ENCODE measurements around the gene SIRPA. TPM values are rescaled to one million over a fixed set of nuclear protein-coding genes. Genes with fewer than 3 reads are reported as not detected.

SIRPA gene
- total RNA-seq, 3 donors from 2014 or later (not counting 1 experiment from before 2014, with no cell fraction given): 1.3 to 7.5 (median 2.3) TPM

GRCh38 chr20:1863296-1863695 is 31.9 kb upstream of the SIRPA start:
- WGBS (ENCODE audit: insufficient coverage): 57% methylated on average over 1 of the region's 1 CpG
- no peak for DNase-seq
- Histone ChIP-seq H3K27me3 (ENCODE audit: control insufficient read depth, insufficient read depth, low read length) (no peaks in the 10 kb centered on the region), H3K4me3 (ENCODE audit: low read length) (no peak overlapping the region), H3K4me1 (ENCODE audit: control insufficient read depth, insufficient read depth, low read length) (no peaks in the 10 kb centered on the region), H3K9me3 (ENCODE audit: control insufficient read depth, insufficient read depth, low read length) (no peaks in the 10 kb centered on the region), H3K36me3 (ENCODE audit: control insufficient read depth, insufficient read depth, low read length) (no peaks in the 10 kb centered on the region), H3K27ac (ENCODE audit: low read length) (no peak overlapping the region)
- no peaks in the 10 kb centered on the region for H3K36me3 Mint-ChIP-seq
- intact Hi-C loops (cut with micrococcal nuclease): no loop called here
- H3K27ac Mint-ChIP-seq: no peak overlapping the region
- H3K4me1 Mint-ChIP-seq: no peaks in the 10 kb centered on the region
- H3K9me3 Mint-ChIP-seq: no peaks in the 10 kb centered on the region
- no peak for TF ChIP-seq CTCF (IDR thresholded peaks at IDR 0.05)
- peaks cover 6 to 20% of the 10 kb centered on the region in 2 donors for H3K27me3 Mint-ChIP-seq (ENCODE audit: low read depth in 2 of 2)
- H3K4me3 Mint-ChIP-seq: no peak overlapping the region
- no peak for ATAC-seq

GRCh38 chr20:1866834-1867233 is 28.4 kb upstream of the SIRPA start:
- TF ChIP-seq CTCF (IDR thresholded peaks at IDR 0.05): no peak
- intact Hi-C loops (cut with micrococcal nuclease): no loop called here
- H3K4me3 ChIP-seq (ENCODE audit: low read length): no peak overlapping the region
- no peak overlapping the region for H3K4me3 Mint-ChIP-seq
- 34% methylated on average over 3 of the region's 3 CpGs for WGBS (ENCODE audit: insufficient coverage)
- peaks cover 12% of the 10 kb centered on the region for H3K4me1 ChIP-seq (ENCODE audit: control insufficient read depth, insufficient read depth, low read length)
- no peaks in the 10 kb centered on the region for H3K36me3 ChIP-seq (ENCODE audit: control insufficient read depth, insufficient read depth, low read length)
- H3K9me3 ChIP-seq (ENCODE audit: control insufficient read depth, insufficient read depth, low read length): no peaks in the 10 kb centered on the region
- no peak overlapping the region for H3K27ac Mint-ChIP-seq
- H3K27ac ChIP-seq (ENCODE audit: low read length): no peak overlapping the region
- no peaks in the 10 kb centered on the region for H3K36me3 Mint-ChIP-seq
- no peaks in the 10 kb centered on the region for H3K27me3 ChIP-seq (ENCODE audit: control insufficient read depth, insufficient read depth, low read length)
- DNase-seq (no peak), ATAC-seq (no peak)
- no peaks in the 10 kb centered on the region for H3K9me3 Mint-ChIP-seq
- H3K4me1 Mint-ChIP-seq: no peaks in the 10 kb centered on the region
- H3K27me3 Mint-ChIP-seq (ENCODE audit: low read depth in 2 of 2): peaks cover 8 to 12% of the 10 kb centered on the region in 2 donors

- TF ChIP-seq CTCF (IDR thresholded peaks at IDR 0.05): no peak
- Mint-ChIP-seq H3K4me3 (no peak overlapping the region), H3K27ac (no peak overlapping the region), H3K9me3 (no peaks in the 10 kb centered on the region), H3K4me1 (no peaks in the 10 kb centered on the region), H3K27me3 (ENCODE audit: low read depth in 2 of 2) (peaks cover 8 to 12% of the 10 kb centered on the region in 2 donors), H3K36me3 (no peaks in the 10 kb centered on the region)
- intact Hi-C loops (cut with micrococcal nuclease): no loop called here
- Histone ChIP-seq H3K27me3 (ENCODE audit: control insufficient read depth, insufficient read depth, low read length) (no peaks in the 10 kb centered on the region), H3K9me3 (ENCODE audit: control insufficient read depth, insufficient read depth, low read length) (no peaks in the 10 kb centered on the region), H3K27ac (ENCODE audit: low read length) (no peak overlapping the region), H3K4me3 (ENCODE audit: low read length) (no peak overlapping the region), H3K4me1 (ENCODE audit: control insufficient read depth, insufficient read depth, low read length) (peaks cover 12% of the 10 kb centered on the region), H3K36me3 (ENCODE audit: control insufficient read depth, insufficient read depth, low read length) (no peaks in the 10 kb centered on the region)
- no peak for DNase-seq
- no peak for ATAC-seq
- WGBS (ENCODE audit: insufficient coverage): no CpG with 5 or more reads among the region's 3 CpGs
Measured at GRCh38 chr20:1867495-1868260, 27.5 kb upstream of the SIRPA start.

- 71% methylated on average over 3 of the region's 3 CpGs for WGBS (ENCODE audit: insufficient coverage)
- no peaks in the 10 kb centered on the region for H3K9me3 Mint-ChIP-seq
- no peak overlapping the region for H3K27ac ChIP-seq (ENCODE audit: low read length)
Measured at GRCh38 chr20:1868856-1869255, 26.4 kb upstream of the SIRPA start.

More at GRCh38 chr20:1868856-1869255, 26.4 kb upstream of the SIRPA start:
- DNase-seq: no peak
- no peaks in the 10 kb centered on the region for H3K27me3 ChIP-seq (ENCODE audit: control insufficient read depth, insufficient read depth, low read length)
- H3K4me1 ChIP-seq (ENCODE audit: control insufficient read depth, insufficient read depth, low read length): peaks cover 12% of the 10 kb centered on the region
- no peaks in the 10 kb centered on the region for H3K9me3 ChIP-seq (ENCODE audit: control insufficient read depth, insufficient read depth, low read length)
- H3K4me3 ChIP-seq (ENCODE audit: low read length): no peak overlapping the region
- intact Hi-C loops (cut with micrococcal nuclease): no loop called here
- Mint-ChIP-seq H3K27ac (no peak overlapping the region), H3K4me3 (no peak overlapping the region), H3K4me1 (no peaks in the 10 kb centered on the region), H3K36me3 (no peaks in the 10 kb centered on the region), H3K27me3 (ENCODE audit: low read depth in 2 of 2) (peaks cover 6 to 8% of the 10 kb centered on the region in 2 donors)
- ATAC-seq: no peak
- H3K36me3 ChIP-seq (ENCODE audit: control insufficient read depth, insufficient read depth, low read length): no peaks in the 10 kb centered on the region
- no peak for TF ChIP-seq CTCF (IDR thresholded peaks at IDR 0.05)

Measured in natural killer cell (primary cell).